Stimulated activated CD8-positive, alpha-beta memory T cell treated with anti-CD3 and anti-CD28 coated beads, Interleukin-12 subunit alpha, Interleukin-12 subunit beta, amount 100 ng/mL, for 4 hours (primary cell): ENCODE measurements around the gene BCAS3.
"Not testable (repeated sequence)": the region's sequence is repeated elsewhere in the genome, so short reads cannot be mapped to it uniquely, and the experiment has no call there.

Experiments
- DNase-seq: peaks from one replicate; pipeline ENCODE4 v3.0.0-alpha.2; 2020; ENCODE audit warnings: low read depth

BCAS3 gene

GRCh38 chr17:61338000-61338798 lies 660.5 kb downstream of the BCAS3 start:
- no peak for DNase-seq

DNA sequence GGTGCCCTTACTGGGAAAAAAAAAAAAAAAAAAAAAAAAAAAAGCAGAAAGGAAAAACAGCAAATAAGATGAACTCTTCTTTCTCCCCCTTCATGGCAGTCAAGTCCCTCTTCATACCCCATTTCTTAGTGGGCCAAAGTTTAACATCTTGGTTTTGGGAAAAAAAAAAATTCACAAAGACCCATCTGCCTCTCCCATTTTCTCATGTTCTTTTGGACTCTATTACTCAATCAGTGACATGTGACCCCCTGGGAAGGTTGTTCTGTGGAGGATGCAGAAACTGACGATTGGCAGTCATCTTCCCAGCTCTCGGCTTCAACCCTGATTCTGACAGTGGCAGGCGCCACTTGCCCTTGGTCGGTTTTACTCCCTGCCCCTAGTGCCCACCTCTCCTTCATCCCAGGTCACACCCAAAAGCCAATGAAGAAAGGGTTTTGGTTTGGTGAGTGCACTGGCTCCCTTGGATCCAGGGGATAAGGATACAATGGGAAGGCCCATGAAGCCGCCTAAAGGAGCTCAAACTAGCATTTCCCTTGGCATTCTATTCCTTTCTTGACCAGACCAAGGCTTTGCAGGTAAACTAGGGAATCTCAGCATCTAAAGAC lies 661.3 kb downstream of the BCAS3 start:
- DNase-seq, result no peak

- DNase-seq, result no peak
Measured at GRCh38 chr17:61340431-61341209, 663.0 kb downstream of the BCAS3 start.

DNA sequence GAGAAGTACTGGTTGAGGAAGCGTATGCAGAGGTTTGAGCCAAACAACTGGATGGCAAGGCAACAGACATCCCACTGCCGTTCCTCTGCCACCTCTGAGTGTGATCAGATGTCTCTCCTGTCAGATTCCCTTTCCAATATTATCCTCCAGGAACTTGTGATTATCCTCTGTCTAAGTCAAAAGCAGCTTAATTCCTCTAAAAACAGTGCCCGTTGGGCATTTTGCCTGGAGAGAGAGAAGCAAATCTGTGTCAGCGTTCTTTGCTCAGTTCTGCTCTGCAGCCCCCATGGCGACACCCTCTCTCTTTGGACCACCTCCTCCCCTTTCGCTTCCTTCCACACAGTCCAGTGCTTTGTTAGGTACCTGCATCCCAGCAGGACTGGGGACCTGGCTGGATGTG lies 665.9 kb downstream of the BCAS3 start:
- DNase-seq, result no peak

- no peak for DNase-seq
Measured at GRCh38 chr17:61345061-61345460, 667.4 kb downstream of the BCAS3 start.

GRCh38 chr17:61345825-61346666 lies 668.4 kb downstream of the BCAS3 start:
- no peak for DNase-seq

- DNase-seq, result no peak
Measured at GRCh38 chr17:61349350-61349749, 671.7 kb downstream of the BCAS3 start.

DNA sequence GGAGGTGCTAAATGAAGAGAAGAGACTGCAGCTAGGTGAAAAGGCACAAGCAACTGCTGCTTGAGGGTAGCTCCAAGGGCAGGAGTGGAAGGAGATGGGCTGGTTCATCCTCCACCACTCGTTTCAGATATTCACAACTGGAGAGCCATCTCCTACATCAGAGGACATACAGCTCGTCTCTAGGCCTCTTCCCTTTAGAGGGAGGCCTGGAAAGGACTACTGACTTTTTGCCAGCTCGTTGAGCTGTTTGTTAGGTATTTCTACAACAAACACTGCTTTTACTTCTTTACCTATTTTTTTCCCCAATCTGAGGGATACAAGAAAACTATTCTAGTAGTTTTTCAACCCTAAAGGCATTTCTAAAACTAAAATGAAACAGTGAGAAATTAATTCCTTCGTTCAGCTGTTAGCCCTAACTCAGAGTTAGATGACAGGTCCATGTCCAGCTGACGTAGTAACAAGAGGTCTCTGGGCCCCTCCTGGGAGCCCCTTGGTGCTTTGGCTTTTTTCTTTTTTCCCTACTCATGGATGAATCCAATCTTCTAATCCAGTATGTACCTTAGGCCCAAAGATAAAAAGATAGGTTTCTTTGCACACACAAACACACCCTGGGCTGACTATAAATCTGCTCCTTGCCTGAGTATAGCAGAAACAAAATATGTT lies 674.2 kb downstream of the BCAS3 start:
- DNase-seq, result no peak

GRCh38 chr17:61352408-61352770 lies 674.7 kb downstream of the BCAS3 start:
- DNase-seq, result no peak

DNA sequence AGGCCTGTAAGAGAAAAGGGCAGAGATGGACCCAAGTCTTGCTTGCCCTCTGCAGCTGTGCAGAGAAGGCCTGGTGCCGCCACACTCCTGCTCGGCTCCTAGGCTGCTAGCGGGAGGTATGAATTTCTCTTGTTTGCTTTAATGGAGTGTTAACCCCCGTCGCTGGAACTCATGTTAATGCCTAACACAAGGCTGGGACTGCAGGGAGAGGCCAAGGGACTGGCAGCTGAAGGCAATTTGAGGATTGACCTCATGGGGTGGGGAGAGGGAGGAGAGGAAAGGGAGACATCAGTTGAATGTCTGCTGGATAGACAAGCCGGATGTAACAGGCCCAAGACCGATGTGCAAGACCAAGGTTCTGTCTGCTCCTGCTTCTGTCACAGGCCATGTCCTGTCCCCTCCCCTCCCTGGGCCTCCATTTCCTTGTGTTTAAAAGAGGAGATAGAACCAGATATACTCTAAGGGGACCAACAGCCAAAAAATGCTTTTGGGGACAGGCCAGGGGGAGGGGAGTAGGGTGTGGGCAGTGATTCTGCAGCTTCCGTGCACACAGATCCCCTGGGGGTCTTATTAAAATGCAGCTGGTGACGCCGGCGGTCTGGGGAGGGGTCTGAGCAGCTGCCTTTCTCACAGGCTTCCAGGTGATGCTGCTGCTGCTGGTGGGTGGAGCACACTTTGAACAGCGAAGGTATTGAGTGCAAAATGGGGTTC lies 675.3 kb downstream of the BCAS3 start:
- DNase-seq, result no peak

- DNase-seq, result no peak
Measured at GRCh38 chr17:61353615-61354014, 676.0 kb downstream of the BCAS3 start.

DNA sequence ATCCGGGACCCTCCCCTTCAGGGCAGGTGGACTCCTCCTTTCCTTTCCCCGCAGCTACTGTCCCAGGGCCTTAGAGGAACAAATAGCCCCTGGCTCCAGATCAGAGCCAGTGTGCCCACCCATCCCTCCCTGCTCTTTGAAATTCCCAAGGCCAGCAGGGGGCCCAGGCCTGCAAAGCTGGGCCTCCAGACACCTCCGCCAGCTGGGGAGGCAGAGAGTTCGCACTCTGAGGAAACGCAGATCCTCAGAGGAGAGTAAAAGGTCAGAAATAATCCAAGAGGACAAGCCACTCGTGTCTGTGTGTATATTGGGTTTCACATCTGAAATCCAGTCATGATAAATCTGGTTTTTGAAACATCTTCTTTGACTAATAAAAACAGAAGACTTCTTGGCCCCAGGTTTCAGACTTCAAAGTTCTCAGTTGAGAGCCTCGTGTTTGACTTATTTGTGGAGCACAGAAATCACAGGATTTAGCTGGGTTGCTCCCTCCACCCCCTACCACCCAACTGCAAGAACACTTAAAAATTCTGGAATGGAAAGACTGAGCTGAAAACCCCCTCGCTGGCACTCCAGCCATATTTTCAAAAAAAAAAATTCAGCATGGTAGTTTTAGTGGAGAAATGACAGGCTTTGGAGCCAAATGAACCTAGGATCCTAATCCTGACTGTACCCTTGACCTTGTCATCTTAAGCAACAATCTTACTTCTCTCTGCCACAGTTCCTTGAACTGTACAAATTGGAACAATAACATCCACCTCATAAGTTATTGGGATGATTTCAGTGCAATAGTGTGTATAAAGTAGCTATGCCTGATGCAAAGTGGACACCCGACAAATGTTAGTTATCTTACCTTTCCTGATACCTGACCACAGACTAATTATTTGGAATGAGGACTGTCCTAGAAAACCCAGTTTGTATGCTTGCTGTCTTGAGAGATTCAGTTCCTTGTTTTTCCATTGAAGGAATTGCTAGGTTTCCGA lies 677.5 kb downstream of the BCAS3 start:
- no peak for DNase-seq

- not testable (repeated sequence) for DNase-seq
Measured at GRCh38 chr17:61357061-61357460, 679.4 kb downstream of the BCAS3 start.

DNA sequence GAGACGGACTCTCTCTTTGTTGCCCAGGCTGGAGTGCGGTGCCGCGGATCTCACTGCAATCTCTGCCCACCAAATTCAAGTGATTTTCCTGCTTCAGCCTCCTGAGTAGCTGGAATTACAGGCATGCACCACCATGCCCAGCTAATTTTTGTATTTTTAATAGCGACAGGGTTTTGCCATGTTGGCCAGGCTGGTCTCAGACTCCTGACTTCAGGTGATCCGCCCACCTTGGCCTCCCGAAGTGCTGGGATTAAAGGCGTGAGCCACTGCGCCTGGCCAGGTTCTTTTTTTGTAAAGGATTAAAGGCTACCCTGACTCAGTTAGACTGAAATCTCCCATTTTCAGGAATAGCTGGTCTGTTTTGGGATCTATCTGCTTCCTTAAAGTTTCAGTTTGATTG lies 681.9 kb downstream of the BCAS3 start:
- not testable (repeated sequence) for DNase-seq

GRCh38 chr17:61360318-61360943 lies 682.8 kb downstream of the BCAS3 start:
- no peak for DNase-seq

- no peak for DNase-seq
Measured at GRCh38 chr17:61361084-61361483, 683.4 kb downstream of the BCAS3 start.

DNA sequence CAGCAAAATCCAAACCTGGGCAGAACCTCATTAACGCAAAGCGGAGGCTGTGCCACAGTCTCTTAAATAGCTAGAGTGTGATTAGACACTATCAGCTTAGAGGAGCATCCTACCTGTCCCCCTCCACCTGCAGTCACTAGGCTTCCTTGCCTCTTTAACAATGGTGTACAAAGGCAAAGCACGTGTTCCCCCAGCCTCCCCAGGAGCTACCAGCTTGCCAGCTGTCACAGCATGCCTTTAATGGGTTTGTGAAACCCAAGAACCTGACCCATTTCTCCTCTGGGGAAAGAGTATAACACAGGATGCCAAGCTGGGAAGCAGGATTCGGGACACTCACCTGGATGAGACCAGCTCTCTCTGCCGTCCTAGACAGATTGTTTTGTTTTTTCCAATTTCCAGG lies 684.7 kb downstream of the BCAS3 start:
- DNase-seq, result no peak

DNA sequence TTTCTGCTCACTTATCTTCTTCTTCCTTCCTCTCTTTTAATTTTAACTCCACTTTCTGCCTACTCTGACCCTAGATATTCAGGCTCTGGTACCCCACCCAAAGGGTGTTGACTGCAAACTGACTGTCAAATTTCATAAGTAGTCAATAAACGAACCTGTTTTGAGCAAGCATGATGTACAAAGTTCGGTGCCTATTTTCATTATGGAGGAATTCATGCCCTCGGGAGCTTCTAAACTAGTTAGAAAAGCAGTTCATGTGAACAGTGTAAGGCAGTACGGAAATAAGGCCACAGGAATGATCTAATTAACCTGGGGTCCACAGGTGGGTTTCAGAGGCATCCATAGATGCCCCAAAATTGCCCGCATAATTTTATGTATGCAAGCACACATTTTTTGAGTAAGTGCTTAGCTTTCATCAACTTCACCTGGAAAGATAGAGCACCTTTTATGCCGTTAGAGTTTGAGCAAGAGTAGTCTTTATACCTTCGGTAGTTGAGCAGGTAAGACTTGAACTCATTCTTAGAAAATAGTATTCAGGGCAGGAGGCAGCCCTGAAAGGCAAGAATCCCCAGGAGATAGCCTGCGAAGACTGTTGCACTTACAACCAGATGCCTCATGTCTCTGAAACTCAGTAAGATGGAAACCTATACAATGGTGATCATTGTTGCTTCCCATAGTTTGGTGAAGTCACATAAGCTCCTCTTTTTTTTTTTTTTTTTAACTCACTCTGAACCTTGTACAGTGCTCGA lies 685.4 kb downstream of the BCAS3 start:
- DNase-seq, result no peak
